Inferior parietal cortex (tissue), 1 donor: ENCODE results near the gene AHI1.

Source experiments
- DNase-seq: peaks from one replicate; pipeline ENCODE4 v3.0.0-alpha.2; 2016; ENCODE audit errors: extremely low spot score

The AHI1 gene

GRCh38 chr6:135497412-135498184 is at the start of gene AHI1:
Gene AHI1 (minus strand): TSS chr6:135497740. CDS start chr6:135492237, 5,503 bp downstream.
- DNase-seq, result peak; percentile 95

- no peak for DNase-seq
Measured at GRCh38 chr6:135546680-135547418, 49.3 kb upstream of the AHI1 start.

DNA sequence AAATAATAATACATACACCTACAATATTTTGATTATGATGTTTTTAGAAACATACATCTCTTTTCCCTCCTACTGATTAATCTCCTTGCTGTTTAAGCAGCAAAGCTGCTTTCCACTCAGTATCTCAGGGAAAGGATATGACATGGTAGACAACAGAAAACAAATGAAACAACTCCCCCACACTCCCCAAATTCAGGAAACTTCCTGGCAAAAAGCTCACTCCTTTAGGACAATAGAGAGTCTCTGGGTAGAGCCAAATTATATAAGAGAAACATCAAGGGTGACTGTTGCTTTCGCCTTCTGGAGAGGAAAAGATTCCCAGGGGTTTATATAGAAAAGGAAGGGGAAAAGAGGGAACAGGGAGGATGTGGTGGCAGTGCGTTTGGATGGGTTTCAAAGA is 48.7 kb upstream of the AHI1 start:
- no peak for DNase-seq

DNA sequence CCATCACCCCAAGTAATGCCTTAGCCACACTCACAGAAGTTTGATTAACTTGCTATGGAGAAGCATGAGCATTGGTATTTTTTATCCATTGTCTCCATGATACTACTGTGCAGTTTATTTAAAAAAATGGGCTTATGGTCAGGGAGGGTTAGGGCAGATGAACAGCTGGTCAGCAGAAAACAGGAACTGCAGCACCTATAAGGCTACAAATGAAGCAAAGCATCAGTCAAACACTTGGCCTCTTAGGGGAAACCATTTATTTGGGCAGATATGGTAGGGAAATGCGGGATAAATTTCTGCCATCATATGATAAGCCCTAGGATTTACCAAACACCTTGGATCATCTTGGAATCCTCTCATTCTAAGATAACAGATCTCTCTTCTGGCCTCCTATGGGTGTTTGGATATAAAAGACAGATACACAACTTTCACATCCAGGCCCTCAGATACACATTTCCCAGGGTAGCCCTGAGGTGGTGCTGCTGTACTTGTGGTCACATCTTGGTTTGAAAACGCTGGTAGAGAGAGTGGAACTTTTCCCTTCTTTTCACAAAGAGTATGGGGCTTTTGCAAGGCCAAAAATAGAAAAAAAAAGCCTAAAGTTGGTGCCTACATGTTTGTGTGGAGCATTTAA is 42.8 kb upstream of the AHI1 start:
- no peak for DNase-seq

DNA sequence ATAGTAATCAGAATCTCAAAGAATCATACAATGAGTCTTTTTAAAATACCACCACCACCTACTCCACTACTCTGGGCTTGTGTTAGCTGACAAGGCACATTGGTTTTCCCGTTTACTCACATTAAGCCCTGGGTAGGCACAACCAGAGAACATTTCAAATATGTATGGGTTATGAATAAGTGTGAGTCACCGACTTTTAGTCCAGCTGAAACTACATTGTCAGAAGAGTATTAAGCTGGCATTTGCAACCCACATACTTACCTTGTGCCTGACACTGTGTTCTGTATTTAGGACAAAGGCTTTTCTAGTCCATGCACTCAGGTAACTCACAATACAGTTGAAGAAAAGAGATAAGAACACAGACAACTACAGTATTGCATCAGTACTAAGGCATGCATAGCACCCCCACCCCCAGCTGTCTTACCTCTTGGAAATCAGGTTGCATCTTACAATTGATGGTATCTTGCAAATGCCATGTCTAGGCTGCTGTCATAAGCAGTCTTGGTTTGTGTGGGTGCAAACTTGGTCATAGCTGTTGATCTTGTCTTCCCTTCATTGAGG is 40.3 kb upstream of the AHI1 start:
- no peak for DNase-seq

GRCh38 chr6:135535989-135536414 is 38.5 kb upstream of the AHI1 start:
- DNase-seq, result peak; percentile 81

GRCh38 chr6:135534773-135535380 is 37.3 kb upstream of the AHI1 start:
- no peak for DNase-seq

DNA sequence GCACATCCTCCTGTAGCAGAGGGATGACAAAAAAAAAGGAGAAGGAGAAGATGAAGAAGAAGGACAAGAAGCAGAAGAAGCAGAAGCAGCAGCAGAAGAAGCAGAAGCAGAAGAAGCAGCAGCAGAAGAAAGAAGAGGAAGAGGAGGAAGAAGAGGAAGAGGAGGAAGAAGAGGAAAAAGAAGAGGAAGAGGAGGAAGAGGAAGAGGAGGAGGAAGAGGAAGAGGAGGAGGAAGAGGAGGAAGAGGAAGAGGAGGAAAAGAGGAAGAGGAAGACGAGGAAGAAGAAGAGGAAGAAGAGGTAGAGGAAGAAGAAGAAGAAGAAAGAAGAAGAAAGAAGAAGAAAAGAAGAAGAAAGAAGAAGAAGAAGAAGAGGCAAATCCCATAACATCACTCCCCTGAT is 35.0 kb upstream of the AHI1 start:
- DNase-seq, result no peak

GRCh38 chr6:135531954-135532490 is 34.5 kb upstream of the AHI1 start:
- DNase-seq, result no peak

GRCh38 chr6:135530113-135530512 is 32.6 kb upstream of the AHI1 start:
- DNase-seq, result no peak

GRCh38 chr6:135527960-135528249 is 30.4 kb upstream of the AHI1 start:
- no peak for DNase-seq

DNA sequence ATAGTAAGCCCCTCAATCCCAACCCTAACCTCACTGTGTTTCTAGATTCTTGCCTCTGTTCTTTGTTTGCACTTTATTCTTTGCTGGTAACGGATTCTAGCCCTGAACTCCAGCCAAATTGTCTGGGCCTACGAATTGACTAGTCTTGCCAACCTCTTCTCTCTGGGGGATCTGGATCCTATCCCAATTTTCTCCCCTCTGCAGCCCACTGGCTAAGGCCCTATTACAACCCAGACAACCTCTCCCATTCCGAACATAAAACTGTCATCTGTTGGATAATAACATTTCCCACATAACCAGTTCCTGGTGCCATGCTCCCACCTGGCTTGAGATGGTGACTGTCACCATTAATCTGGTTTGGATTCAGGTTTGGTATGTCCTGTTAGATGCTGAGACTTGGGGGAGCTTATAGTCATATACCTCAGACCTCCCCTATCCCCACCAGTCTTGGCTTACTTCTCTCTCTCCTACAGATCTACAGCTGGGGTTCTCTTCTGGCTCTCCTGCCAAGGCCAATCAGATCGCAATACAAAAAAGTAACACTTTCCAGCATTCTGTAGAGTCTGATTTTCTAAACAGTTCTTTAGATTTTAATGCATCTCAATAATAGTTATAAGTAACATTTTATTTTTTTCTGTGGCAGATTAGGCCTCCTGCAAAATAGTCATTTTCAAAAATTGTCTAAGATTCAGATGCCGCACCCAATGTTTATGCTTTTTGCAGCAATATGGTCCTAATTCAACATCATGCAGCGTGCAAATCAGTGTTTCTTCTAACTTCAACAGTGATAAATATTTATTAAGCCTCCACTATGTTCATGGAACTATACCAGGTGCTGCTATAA is 29.8 kb upstream of the AHI1 start:
- no peak for DNase-seq

DNA sequence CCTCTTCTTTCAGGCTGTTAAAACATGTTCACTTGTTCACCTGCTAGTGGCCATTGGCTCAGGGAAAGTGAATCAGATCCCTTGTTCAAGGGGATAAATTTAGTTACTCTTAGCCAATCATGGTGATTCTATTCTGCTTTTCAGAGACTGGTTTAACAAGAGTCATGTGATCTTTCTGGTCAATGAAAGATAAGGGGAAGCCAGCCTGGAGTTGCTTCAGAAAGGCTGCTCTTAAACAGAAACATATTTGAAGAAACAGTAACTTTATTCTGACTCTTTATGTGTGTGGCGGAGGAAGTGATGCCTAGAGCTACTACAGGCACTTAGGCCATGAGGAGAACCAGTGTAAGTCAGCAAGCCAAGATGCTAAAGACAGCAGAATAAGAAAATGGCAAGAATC is 28.1 kb upstream of the AHI1 start:
- DNase-seq, result no peak

GRCh38 chr6:135522965-135523692 is 25.6 kb upstream of the AHI1 start:
- DNase-seq, result no peak

GRCh38 chr6:135521431-135521830 is 23.9 kb upstream of the AHI1 start:
- no peak for DNase-seq

GRCh38 chr6:135520781-135521180 is 23.2 kb upstream of the AHI1 start:
- no peak for DNase-seq

DNA sequence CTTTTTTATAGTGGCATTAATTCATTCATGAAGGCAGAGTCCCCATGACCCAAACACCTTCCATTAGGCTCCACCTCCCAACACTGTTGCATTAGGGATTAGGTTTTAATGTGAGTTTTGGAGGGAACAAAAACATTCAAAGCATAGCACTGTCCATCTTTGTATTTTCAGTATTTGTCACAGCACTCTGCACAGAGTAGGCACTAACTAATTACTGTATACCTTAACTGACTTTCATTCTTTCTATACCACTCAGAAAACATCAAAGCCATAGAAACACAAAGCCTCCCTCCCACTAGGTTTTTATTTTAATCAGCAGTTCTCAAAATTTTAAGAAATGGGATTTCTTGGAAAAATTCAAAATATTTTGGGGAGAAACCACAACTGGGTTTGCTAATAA is 21.8 kb upstream of the AHI1 start:
- DNase-seq, result no peak

DNA sequence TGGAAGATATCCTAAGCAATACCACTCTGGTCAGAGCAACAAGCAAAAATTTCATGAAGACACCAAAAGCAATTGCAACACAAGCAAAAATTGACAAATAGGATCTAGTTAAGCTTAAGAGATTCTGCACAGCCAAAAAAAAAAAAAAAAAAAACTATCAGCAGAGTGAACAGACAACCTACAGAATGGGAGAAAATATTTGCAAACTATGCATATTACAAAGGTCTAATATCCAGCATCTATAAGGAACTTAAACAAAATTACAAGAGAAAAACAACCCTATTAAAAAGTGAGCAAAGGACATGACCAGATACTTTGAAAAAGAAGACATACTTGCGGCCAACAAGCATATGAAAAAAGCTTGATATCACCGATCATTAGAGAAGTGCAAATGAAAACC is 20.0 kb upstream of the AHI1 start:
- DNase-seq, result no peak

DNA sequence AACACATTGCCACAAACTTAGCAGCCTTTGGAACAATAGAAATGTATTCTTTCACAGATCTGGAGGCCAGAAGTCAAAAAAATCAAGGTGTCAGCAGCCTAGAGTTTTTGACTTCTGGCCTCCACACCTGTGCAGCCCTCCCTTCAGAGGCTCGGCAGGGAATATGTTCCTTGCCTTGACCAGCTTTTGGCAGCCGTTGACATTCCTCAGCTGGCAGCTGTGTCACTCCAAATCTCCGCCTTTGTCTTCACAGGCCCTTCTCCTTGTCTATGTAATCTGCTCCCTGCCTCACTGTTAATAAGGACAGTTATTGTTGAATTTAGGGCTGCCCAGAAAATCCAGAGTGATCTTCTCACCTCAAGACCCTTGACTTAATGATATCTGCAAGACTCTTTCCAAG is 17.2 kb upstream of the AHI1 start:
- DNase-seq, result no peak

DNA sequence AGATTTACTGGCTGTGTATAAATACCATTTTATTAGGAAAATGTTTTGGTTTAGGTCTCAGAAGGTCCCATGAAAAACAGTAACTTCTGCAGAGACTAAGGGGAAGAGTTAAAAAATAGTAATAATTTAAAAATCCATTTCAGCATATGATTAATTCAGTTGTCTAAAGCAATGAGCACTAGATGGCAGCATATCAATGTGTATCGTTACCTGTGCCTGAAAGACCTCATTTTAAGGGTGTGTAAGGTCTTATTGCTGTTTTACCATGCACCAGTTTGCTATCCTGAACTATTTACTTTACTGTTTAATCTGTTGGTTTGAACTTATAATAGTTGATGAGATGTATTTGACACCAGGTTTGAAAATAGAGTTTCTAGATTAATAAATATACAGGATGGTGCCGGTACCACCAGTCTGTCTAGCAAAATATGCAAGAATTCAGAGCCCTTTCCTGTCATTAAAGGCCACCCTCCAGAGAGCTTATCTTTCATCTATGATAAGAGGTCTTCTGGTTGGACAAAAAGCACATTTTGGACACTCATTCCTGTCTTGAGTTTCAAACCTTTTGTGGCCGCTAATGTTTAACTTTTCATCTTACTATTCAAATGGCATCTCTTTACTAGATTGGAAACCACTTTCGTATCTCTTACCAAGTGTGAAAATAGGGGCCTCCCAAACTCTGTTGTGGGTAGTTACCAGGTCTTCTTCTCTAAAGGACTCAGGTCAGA is 8.9 kb upstream of the AHI1 start:
- DNase-seq, result peak; percentile 64
